Heart left ventricle (tissue), 16 donors: Measurements from ENCODE around the gene C7orf57. TPM values are rescaled to one million over a fixed set of nuclear protein-coding genes. Genes with fewer than 3 reads are reported as not detected.

ENCODE experiments used
- ATAC-seq, 4 donors: fragments of 200-7000 bp; cut with Tn5 transposase; one replicate each; pipeline ENCODE4 v1.9.1; 2020 to 2022; ENCODE audit warnings: moderate library complexity in 4 of 4, mild to moderate bottlenecking in 3 of 4, moderate number of reproducible peaks in 1 of 4
- DNase-seq, 5 donors: peaks; one replicate each; pipeline ENCODE4 v3.0.0-alpha.2; 2020
- H3K27ac ChIP-seq, 12 donors: fragments of 200-600 bp; sonication (generic) in 4 of 12; one replicate each; pipeline versions ENCODE4 v1.5.0 to v1.8.0; 2016 to 2022; ENCODE audit warnings: mild to moderate bottlenecking in 2 of 12
- H3K27me3 ChIP-seq, 9 donors: fragments of 200-600 bp; sonication (generic) in 2 of 9; one replicate each; pipeline versions ENCODE4 v1.5.1 to v1.8.0; 2016 to 2022; ENCODE audit warnings: mild to moderate bottlenecking in 3 of 9
- H3K36me3 ChIP-seq, 9 donors: fragments of 200-600 bp; sonication (generic) in 2 of 9; one replicate each; pipeline versions ENCODE4 v1.5.0 to v1.8.0; 2018 to 2022; ENCODE audit warnings: mild to moderate bottlenecking in 2 of 9
- H3K4me1 ChIP-seq, 12 donors: fragments of 200-600 bp; sonication (generic) in 4 of 12; one replicate each; pipeline versions ENCODE4 v1.5.0 to v1.8.0; 2016 to 2022; ENCODE audit warnings: mild to moderate bottlenecking in 3 of 12
- H3K4me3 ChIP-seq, 12 donors: fragments of 200-600 bp; sonication (generic) in 4 of 12; one replicate each; pipeline versions ENCODE4 v1.5.0 to v1.8.0; 2017 to 2022; ENCODE audit warnings: mild to moderate bottlenecking in 9 of 12, moderate library complexity in 4 of 12
- H3K9me3 ChIP-seq, 12 donors: fragments of 200-600 bp; sonication (generic) in 4 of 12; one replicate each; pipeline versions ENCODE4 v1.5.0 to v1.8.0; 2016 to 2022; ENCODE audit warnings: mild to moderate bottlenecking in 1 of 12
- POLR2A ChIP-seq, 2 donors: fragments of 450-650 bp; IDR thresholded peaks; one replicate each; pipeline ENCODE4 v1.6.1; 2017; ENCODE audit warnings: antibody characterized with exemption in 2 of 2, mild to moderate bottlenecking in 2 of 2, moderate library complexity in 2 of 2
- WGBS, 4 donors: extraction: QIAGEN DNeasy Blood & Tissue Kit in 2 of 4; methylation state at CpG; one replicate each; pipeline versions ENCODE4 v1.1.5 to v1.1.7; 2013 to 2018; 5-methylcytosine and 5-hydroxymethylcytosine counted together
- intact Hi-C, 10 donors: fragments of 100-400 bp; cut with DNase I; formaldehyde crosslinking; loops; one replicate each; pipeline versions ENCODE4 v1.11.1 to v1.14.2; 2022
- polyA plus RNA-seq, 2 donors: library from polyadenylated mRNA; stranded (reverse); fragments of 200-250 nt; gene quantifications; one replicate each; pipeline ENCODE4 v1.2.3, GENCODE V29; 2013
- total RNA-seq, 9 donors: library from RNA; depleted of rRNA in 2 of 9; stranded (reverse); fragments of >200 nt in 2 of 9; fragmentation: NEBNext Ultra II Directional in 3 of 9; extraction: Animal tissue kit (Norgen Biotek cat#: 25700) in 3 of 9; gene quantifications; one replicate each; pipeline versions ENCODE4 v1.1.0 to v1.2.4, GENCODE V29; 2016 to 2023
- TF ChIP-seq, protein P1 (sequence below), 12 donors: fragments of 200-600 bp; sonication (generic) in 4 of 12; IDR thresholded peaks; one replicate each; pipeline versions ENCODE4 v1.5.0 to v1.8.0; 2018 to 2022; ENCODE audit warnings: antibody characterized with exemption in 12 of 12, mild to moderate bottlenecking in 5 of 12
- donor health status: ischemic (EF 13 %, LVEDD 7.1; RV severe dilation, severe dysfunction).
- donor health status: healthy with polysubstance abuse.
- donor health status: DM: no; HTN: yes; CAD: no.
- donor health status: DM: no; HTN: no; CAD: no.
- donor health status: ischemic (EF 25% LVEDD 6.9; RV normal size, moderate dysfunction).
- donor health status: ischemic (EF 25% LVEDD 5.7; RV mildly dilated, moderate dysfunction).
- donor health status: healthy.
- donor health status: DM: yes; HTN: yes; CAD: no.
- donor health status: ischemic (EF 35%, LVEDD 5.7; RV mildly dilated, moderate dysfunction).
- donor health status: nonischemic (EF 11% LVEDD 7.7; RV severe dilation, severe dysfunction).
- donor health status: DM: yes; HTN: yes; CAD: no.
- donor health status: PGD.
- donor health status: ischemic (EF 29% LVEDD 5.4; RV normal size, mild dysfunction).
- donor health status: nonischemic (EF 23%, LVEDD 6.1; RV moderate dilation, normal function).

C7orf57 gene
- total and polyA plus RNA-seq, 11 donors, result 0.03 to 0.27 TPM; not detected in 9

DNA sequence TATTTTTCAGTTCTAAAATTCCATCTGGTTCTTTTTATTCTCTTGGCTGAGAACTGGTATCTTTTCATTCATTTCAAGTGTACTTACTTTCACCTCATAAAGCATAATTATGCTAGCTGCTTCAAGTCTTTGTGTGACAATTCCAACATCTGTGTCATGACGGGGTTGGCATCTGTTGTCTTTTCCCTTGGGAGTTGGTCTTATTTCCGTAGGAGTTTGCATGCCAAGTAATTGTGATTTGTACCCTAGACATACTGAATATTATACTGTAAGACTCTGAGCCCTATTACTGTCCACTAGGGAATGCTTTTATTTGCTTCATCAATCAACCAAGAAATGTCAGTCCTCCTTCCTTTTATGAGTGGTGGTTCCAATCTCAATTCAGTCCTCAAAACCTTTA lies 31.3 kb upstream of the C7orf57 start:
- DNase-seq, result no peak
- Histone ChIP-seq H3K27ac (no peak overlapping the region), H3K9me3 (peaks cover 0 to 6% (median 0%) of the 10 kb centered on the region in 12 donors), H3K36me3 (no peaks in the 10 kb centered on the region), H3K4me3 (no peak overlapping the region), H3K4me1 (no peaks in the 10 kb centered on the region), H3K27me3 (peaks cover 0 to 4% (median 0%) of the 10 kb centered on the region in 9 donors)
- no peak for TF ChIP-seq POLR2A (IDR thresholded peaks at IDR 0.05)
- TF ChIP-seq, protein P1, sequence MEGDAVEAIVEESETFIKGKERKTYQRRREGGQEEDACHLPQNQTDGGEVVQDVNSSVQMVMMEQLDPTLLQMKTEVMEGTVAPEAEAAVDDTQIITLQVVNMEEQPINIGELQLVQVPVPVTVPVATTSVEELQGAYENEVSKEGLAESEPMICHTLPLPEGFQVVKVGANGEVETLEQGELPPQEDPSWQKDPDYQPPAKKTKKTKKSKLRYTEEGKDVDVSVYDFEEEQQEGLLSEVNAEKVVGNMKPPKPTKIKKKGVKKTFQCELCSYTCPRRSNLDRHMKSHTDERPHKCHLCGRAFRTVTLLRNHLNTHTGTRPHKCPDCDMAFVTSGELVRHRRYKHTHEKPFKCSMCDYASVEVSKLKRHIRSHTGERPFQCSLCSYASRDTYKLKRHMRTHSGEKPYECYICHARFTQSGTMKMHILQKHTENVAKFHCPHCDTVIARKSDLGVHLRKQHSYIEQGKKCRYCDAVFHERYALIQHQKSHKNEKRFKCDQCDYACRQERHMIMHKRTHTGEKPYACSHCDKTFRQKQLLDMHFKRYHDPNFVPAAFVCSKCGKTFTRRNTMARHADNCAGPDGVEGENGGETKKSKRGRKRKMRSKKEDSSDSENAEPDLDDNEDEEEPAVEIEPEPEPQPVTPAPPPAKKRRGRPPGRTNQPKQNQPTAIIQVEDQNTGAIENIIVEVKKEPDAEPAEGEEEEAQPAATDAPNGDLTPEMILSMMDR (IDR thresholded peaks at IDR 0.05), result no peak
- intact Hi-C loops, result no loop called here
- WGBS, 4 donors, result 34 to 59% (median 43%) methylated on average over 2 of the region's 2 CpGs
- no peak for ATAC-seq

DNA sequence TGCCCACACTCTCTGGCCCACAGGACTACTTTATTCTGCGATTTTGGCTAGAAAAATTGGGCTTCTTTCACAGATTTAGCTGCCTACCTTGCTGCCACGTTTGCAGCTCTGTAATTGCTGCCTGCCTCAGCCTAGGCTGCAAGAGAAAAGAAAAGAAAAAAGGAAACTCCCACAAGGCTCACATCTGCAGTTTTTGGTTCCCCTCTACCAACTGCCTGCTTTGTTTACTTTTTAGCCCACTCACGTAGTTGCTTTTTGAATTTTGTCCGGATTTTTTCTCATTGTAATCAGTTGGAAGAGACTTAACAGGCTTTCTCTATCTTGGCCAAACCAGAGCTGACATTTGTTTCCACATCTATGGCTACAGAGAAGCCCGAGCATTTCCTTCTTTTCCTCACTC lies 30.7 kb upstream of the C7orf57 start:
- DNase-seq (no peak), ATAC-seq (no peak)
- Histone ChIP-seq H3K9me3 (peaks cover 0 to 6% (median 0%) of the 10 kb centered on the region in 12 donors), H3K4me1 (no peaks in the 10 kb centered on the region), H3K36me3 (no peaks in the 10 kb centered on the region), H3K27ac (no peak overlapping the region), H3K4me3 (no peak overlapping the region), H3K27me3 (peaks cover 0 to 4% (median 0%) of the 10 kb centered on the region in 9 donors)
- no peak for TF ChIP-seq POLR2A (IDR thresholded peaks at IDR 0.05)
- TF ChIP-seq, protein P1 (IDR thresholded peaks at IDR 0.05), result no peak
- WGBS, 4 donors, result 36 to 53% (median 50%) methylated on average over 5 of the region's 5 CpGs
- intact Hi-C loops, result no loop called here

DNA sequence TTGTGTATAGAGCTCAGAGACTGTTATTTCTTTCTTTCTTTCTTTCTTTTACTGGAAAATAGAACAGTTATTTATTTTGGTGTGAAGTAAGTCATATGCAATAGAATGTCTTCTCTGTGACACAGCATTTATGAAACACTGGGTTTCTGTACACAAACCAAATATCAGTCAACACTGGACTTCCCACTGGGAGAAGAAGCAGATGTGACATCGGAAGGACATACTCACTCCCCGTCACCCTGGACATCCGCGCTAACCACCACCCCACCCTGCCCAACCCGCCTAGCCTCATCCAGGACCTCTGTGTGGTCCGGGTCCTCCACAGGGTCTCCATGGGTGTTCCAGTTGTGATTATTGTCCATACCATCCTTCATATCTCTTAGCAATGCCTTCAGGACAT lies 28.5 kb upstream of the C7orf57 start:
- DNase-seq (no peak), ATAC-seq (no peak)
- intact Hi-C loops, result no loop called here
- H3K27ac ChIP-seq, result no peak overlapping the region
- H3K27me3 ChIP-seq, result peaks cover 0 to 4% (median 0%) of the 10 kb centered on the region in 9 donors
- WGBS, 4 donors, result 66 to 88% (median 80%) methylated on average over 6 of the region's 6 CpGs
- H3K36me3 ChIP-seq, result no peaks in the 10 kb centered on the region
- no peak overlapping the region for H3K4me3 ChIP-seq
- no peak for TF ChIP-seq POLR2A (IDR thresholded peaks at IDR 0.05)
- TF ChIP-seq, protein P1 (IDR thresholded peaks at IDR 0.05), result no peak
- H3K9me3 ChIP-seq, result peaks cover 0 to 6% (median 0%) of the 10 kb centered on the region in 12 donors
- H3K4me1 ChIP-seq, result no peaks in the 10 kb centered on the region

- DNase-seq (no peak), ATAC-seq (no peak)
- no peak overlapping the region for H3K27ac ChIP-seq
- intact Hi-C loops, result no loop called here
- H3K4me1 ChIP-seq, result no peaks in the 10 kb centered on the region
- WGBS, 4 donors, result 83 to 91% (median 88%) methylated on average over 4 of the region's 4 CpGs
- TF ChIP-seq POLR2A (IDR thresholded peaks at IDR 0.05), result no peak
- TF ChIP-seq, protein P1 (IDR thresholded peaks at IDR 0.05), result no peak
- no peak overlapping the region for H3K4me3 ChIP-seq
- no peaks in the 10 kb centered on the region for H3K36me3 ChIP-seq
- H3K9me3 ChIP-seq, result peaks cover 0 to 3% (median 0%) of the 10 kb centered on the region in 12 donors
- peaks cover 0 to 4% (median 0%) of the 10 kb centered on the region in 9 donors for H3K27me3 ChIP-seq
Measured at GRCh38 chr7:48009257-48009656, 26.1 kb upstream of the C7orf57 start.
